ENCODE data around the gene NUDT2. TPM values are rescaled to one million over a fixed set of nuclear protein-coding genes. Genes with fewer than 3 reads are reported as not detected.

NUDT2 gene
- total and polyA plus RNA-seq, 2 of the 4 experiments (the other 2 are of a cell fraction) = 36.6 to 45.0 TPM

- peak overlapping the region; percentile 81 for H3K56ac ChIP-seq (ENCODE audit: extremely low read depth, insufficient read depth, low read length)
- no peak overlapping the region for H2BK20ac ChIP-seq (ENCODE audit: low read depth, low read length)
- peaks cover 3% of the 10 kb centered on the region; the same call in 1 of the 2 replicates for H3K9me1 ChIP-seq (ENCODE audit: insufficient read depth, low read length)
- H3K23ac ChIP-seq (ENCODE audit: low read depth, low read length) = peak overlapping the region; percentile 44
- H4K8ac ChIP-seq (ENCODE audit: low read depth in 2 of 2, low read length in 2 of 2) = peak overlapping the region; percentile 39 to 52
- H2BK120ac ChIP-seq (ENCODE audit: low read depth, low read length) = no peak overlapping the region; the same call in 1 of the 2 replicates
- 2% methylated on average over 6 of the region's 11 CpGs; no CpG with 5 or more reads in 1 of the 2 experiments for WGBS, 2 experiments (ENCODE audit: extremely low coverage in 2 of 2, insufficient read length in 1 of 2)
- H3K18ac ChIP-seq (ENCODE audit: low read depth, low read length) = no peak overlapping the region
- H3K4ac ChIP-seq (ENCODE audit: low read depth, low read length) = peak overlapping the region; percentile 46; the same call in 1 of the 2 replicates
- ChIA-PET POLR2A (ENCODE audit: unreplicated experiment) (no interaction called here), CTCF (no interaction called here)
- ATAC-seq (ENCODE audit: low read depth) (peak; percentile 0; the same call in 1 of the 2 replicates), DNase-seq (no peak)
- TF ChIP-seq SMC3 (IDR thresholded peaks at IDR 0.05; ENCODE audit: low read depth, low read length) = no peak
- no peak for TF ChIP-seq CEBPB (IDR thresholded peaks at IDR 0.05; ENCODE audit: low read depth, low read length)
- TF ChIP-seq MAFK (IDR thresholded peaks at IDR 0.05; ENCODE audit: low read depth, low read length) = no peak
- no peak for TF ChIP-seq ELK1 (IDR thresholded peaks at IDR 0.05; ENCODE audit: borderline replicate concordance, low read depth, low read length)
- TF ChIP-seq, protein P1, sequence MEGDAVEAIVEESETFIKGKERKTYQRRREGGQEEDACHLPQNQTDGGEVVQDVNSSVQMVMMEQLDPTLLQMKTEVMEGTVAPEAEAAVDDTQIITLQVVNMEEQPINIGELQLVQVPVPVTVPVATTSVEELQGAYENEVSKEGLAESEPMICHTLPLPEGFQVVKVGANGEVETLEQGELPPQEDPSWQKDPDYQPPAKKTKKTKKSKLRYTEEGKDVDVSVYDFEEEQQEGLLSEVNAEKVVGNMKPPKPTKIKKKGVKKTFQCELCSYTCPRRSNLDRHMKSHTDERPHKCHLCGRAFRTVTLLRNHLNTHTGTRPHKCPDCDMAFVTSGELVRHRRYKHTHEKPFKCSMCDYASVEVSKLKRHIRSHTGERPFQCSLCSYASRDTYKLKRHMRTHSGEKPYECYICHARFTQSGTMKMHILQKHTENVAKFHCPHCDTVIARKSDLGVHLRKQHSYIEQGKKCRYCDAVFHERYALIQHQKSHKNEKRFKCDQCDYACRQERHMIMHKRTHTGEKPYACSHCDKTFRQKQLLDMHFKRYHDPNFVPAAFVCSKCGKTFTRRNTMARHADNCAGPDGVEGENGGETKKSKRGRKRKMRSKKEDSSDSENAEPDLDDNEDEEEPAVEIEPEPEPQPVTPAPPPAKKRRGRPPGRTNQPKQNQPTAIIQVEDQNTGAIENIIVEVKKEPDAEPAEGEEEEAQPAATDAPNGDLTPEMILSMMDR (conservative IDR thresholded peaks at IDR 0.05; ENCODE audit: low read depth, low read length) = no peak
- peak overlapping the region; percentile 15 for H2BK5ac ChIP-seq (ENCODE audit: low read depth, low read length, poor library complexity, severe bottlenecking)
- dilution Hi-C loops (cut with HindIII; ENCODE audit: low sequenced_read_pairs, unreplicated experiment) = no loop called here
- no peak overlapping the region for H2AK9ac ChIP-seq (replicated peaks; ENCODE audit: low read depth, low read length, poor library complexity)
- intact Hi-C loops (cut with micrococcal nuclease) = loop anchor here (2.0 to 10.0 kb wide), 2 partner anchors 74 to 204 kb away; partner anchors contain the start of gene DCAF12
- no peak overlapping the region for H2AK5ac ChIP-seq (ENCODE audit: low read depth, low read length)
- H4K91ac ChIP-seq (ENCODE audit: insufficient read depth, low read depth, low read length) = peak overlapping the region; percentile 19; the same call in 1 of the 2 replicates
- no peak overlapping the region for H4K5ac ChIP-seq (ENCODE audit: low read depth, low read length)
- no peaks in the 10 kb centered on the region for H3K36me3 ChIP-seq (ENCODE audit: control insufficient read depth, insufficient read depth, low read length)
- H2BK15ac ChIP-seq (ENCODE audit: low read depth, low read length) = no peak overlapping the region
- no peaks in the 10 kb centered on the region for H4K20me1 ChIP-seq (ENCODE audit: insufficient read depth, low read length)
- no peaks in the 10 kb centered on the region for H3K27me3 ChIP-seq (ENCODE audit: control insufficient read depth, insufficient read depth, low read length)
- H3K9me3 ChIP-seq (ENCODE audit: control insufficient read depth, insufficient read depth, low read length) = no peaks in the 10 kb centered on the region
- H3K4me1 ChIP-seq (ENCODE audit: control insufficient read depth, insufficient read depth, low read length) = peaks cover 8% of the 10 kb centered on the region
- peak overlapping the region; percentile 65 for H3K27ac ChIP-seq (ENCODE audit: insufficient read depth, low read length)
- BruUV-seq (replicated peaks) = no TSS peak
- H3K14ac ChIP-seq (replicated peaks; ENCODE audit: low read depth, low read length) = peak overlapping the region; percentile 70
- peak overlapping the region; percentile 67 for H3K4me2 ChIP-seq (ENCODE audit: low read depth, low read length)
- peak overlapping the region; percentile 96 for H2AFZ ChIP-seq (replicated peaks; ENCODE audit: low read length, poor library complexity)
- peak overlapping the region; percentile 67 for H3K4me3 ChIP-seq (ENCODE audit: insufficient read depth, low read depth, low read length)
- in situ Hi-C loops (cut with MboI; ENCODE audit: low sequenced_read_pairs) = no loop called here
- peak overlapping the region; percentile 59 for H3K9ac ChIP-seq (ENCODE audit: low read depth, low read length)
- H3K79me1 ChIP-seq (ENCODE audit: low read depth in 1 of 2, low read length in 2 of 2) = peaks cover 40 to 66% of the 10 kb centered on the region in 2 experiments
These were observed 826 bp upstream of the NUDT2 start for GRCh38 chr9:34328500-34328986.
